Peyer's patch (tissue), 4 donors: ENCODE results near the gene SLC8A2. TPM values are rescaled to one million over a fixed set of nuclear protein-coding genes. Genes with fewer than 3 reads are reported as not detected.

Experiments
- DNase-seq, 3 donors: peaks; one replicate each; pipeline ENCODE4 v3.0.0-alpha.2; 2017 to 2019
- H3K27ac ChIP-seq, 4 donors: fragments of 200-600 bp; sonication (generic); one replicate each; pipeline ENCODE4 v1.5.1; 2016 to 2019
- H3K27me3 ChIP-seq, 2 donors: fragments of 200-600 bp; sonication (generic); one replicate each; pipeline ENCODE4 v1.5.1; 2019
- H3K36me3 ChIP-seq, 3 donors: fragments of 200-600 bp; sonication (generic); one replicate each; pipeline ENCODE4 v1.5.1; 2016 to 2019
- H3K4me1 ChIP-seq, 4 donors: fragments of 200-600 bp; sonication (generic); one replicate each; pipeline ENCODE4 v1.5.1; 2016 to 2019
- H3K4me3 ChIP-seq, 4 donors: fragments of 200-600 bp; sonication (generic); 1 replicate in 3 of 4; 2 replicates in 1 of 4; pipeline ENCODE4 v1.5.1; 2016 to 2019; ENCODE audit warnings: mild to moderate bottlenecking in 1 of 4
- H3K9me3 ChIP-seq, 4 donors: fragments of 200-600 bp; sonication (generic); one replicate each; pipeline ENCODE4 v1.5.1; 2016 to 2019; ENCODE audit warnings: mild to moderate bottlenecking in 1 of 4
- POLR2A ChIP-seq, 2 donors: fragments of 450-650 bp; IDR thresholded peaks; one replicate each; pipeline ENCODE4 v1.5.1; 2017; ENCODE audit warnings: antibody characterized with exemption in 2 of 2, mild to moderate bottlenecking in 2 of 2, moderate library complexity in 2 of 2
- total RNA-seq, 4 donors: library from RNA; depleted of rRNA; stranded (reverse); fragments of >200 nt; gene quantifications; one replicate each; pipeline ENCODE4 v1.1.0, GENCODE V29; 2016
- TF ChIP-seq, protein P1 (sequence below), 6 experiments: fragments of 450-650 bp in 4 of 6; fragments of 200-600 bp in 2 of 6; sonication (generic) in 1 of 6; IDR thresholded peaks; one replicate each; pipeline ENCODE4 v1.5.1; 2017 to 2019; ENCODE audit warnings: antibody characterized with exemption in 6 of 6, mild to moderate bottlenecking in 3 of 6, moderate library complexity in 1 of 6

The SLC8A2 gene
- total RNA-seq, 4 donors from 2014 or later: 0.53 to 0.85 TPM; not detected in 2

DNA sequence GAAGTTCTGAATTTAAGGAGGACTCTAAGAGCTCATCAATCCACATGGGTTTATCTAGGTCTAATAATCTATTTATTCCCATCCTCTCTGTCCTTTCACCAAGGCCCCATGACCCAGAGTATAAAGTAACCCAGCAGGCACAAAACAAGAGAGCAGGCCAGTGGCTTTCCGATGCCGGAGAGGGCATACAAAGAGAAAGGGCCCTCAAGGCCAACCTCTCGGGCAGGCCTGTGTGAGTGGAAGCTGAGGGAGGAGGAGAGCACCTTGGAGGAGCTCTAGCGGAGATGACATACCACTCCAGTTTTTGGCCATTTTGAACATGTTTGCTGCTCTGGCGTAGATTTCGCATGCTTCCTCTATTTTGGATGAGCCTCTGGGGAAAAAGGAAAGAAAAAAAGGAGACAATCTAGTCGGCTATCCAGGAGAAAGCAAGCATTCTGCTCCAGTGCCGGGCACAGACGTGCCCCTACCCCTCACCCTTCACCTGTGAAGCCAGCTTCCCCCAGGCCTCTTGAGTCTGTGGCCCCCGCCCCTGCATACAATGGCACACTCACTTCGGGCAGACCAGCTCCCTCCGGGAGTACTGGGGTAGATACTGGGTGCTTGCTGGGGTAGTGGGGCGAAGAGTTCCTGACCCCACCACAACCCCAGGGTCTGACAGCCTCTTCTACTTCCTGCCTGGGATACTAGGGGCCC is 31.6 kb upstream of the SLC8A2 start:
- H3K36me3 ChIP-seq: peaks cover 0 to 73% (median 0%) of the 10 kb centered on the region in 3 donors
- TF ChIP-seq, protein P1, sequence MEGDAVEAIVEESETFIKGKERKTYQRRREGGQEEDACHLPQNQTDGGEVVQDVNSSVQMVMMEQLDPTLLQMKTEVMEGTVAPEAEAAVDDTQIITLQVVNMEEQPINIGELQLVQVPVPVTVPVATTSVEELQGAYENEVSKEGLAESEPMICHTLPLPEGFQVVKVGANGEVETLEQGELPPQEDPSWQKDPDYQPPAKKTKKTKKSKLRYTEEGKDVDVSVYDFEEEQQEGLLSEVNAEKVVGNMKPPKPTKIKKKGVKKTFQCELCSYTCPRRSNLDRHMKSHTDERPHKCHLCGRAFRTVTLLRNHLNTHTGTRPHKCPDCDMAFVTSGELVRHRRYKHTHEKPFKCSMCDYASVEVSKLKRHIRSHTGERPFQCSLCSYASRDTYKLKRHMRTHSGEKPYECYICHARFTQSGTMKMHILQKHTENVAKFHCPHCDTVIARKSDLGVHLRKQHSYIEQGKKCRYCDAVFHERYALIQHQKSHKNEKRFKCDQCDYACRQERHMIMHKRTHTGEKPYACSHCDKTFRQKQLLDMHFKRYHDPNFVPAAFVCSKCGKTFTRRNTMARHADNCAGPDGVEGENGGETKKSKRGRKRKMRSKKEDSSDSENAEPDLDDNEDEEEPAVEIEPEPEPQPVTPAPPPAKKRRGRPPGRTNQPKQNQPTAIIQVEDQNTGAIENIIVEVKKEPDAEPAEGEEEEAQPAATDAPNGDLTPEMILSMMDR (IDR thresholded peaks at IDR 0.05): no peak

GRCh38 chr19:47499863-47500830 is 28.5 kb upstream of the SLC8A2 start:
- Histone ChIP-seq H3K36me3 (peaks cover 0 to 89% (median 0%) of the 10 kb centered on the region in 3 donors), H3K4me1 (no peaks in the 10 kb centered on the region), H3K27ac (no peak overlapping the region), H3K27me3 (no peaks in the 10 kb centered on the region), H3K4me3 (no peak overlapping the region), H3K9me3 (no peaks in the 10 kb centered on the region)
- no peak for TF ChIP-seq POLR2A (IDR thresholded peaks at IDR 0.05)
- TF ChIP-seq, protein P1 (IDR thresholded peaks at IDR 0.05): no peak
- no peak for DNase-seq

More for the DNA sequence above, 31.6 kb upstream of the SLC8A2 start:
- Histone ChIP-seq H3K9me3 (no peaks in the 10 kb centered on the region), H3K27me3 (no peaks in the 10 kb centered on the region), H3K27ac (no peak overlapping the region), H3K4me3 (no peak overlapping the region), H3K4me1 (peaks cover 0 to 16% (median 0%) of the 10 kb centered on the region in 4 donors)
- peak in 1 of 3 donors; percentile 20 for DNase-seq

- Histone ChIP-seq H3K4me1 (no peaks in the 10 kb centered on the region), H3K36me3 (peaks cover 0 to 92% (median 0%) of the 10 kb centered on the region in 3 donors), H3K4me3 (no peak overlapping the region), H3K9me3 (no peaks in the 10 kb centered on the region), H3K27ac (no peak overlapping the region), H3K27me3 (no peaks in the 10 kb centered on the region)
- TF ChIP-seq, protein P1 (IDR thresholded peaks at IDR 0.05): no peak
- no peak for TF ChIP-seq POLR2A (IDR thresholded peaks at IDR 0.05)
- DNase-seq: no peak
Measured at GRCh38 chr19:47499371-47499770, 27.7 kb upstream of the SLC8A2 start.

DNA sequence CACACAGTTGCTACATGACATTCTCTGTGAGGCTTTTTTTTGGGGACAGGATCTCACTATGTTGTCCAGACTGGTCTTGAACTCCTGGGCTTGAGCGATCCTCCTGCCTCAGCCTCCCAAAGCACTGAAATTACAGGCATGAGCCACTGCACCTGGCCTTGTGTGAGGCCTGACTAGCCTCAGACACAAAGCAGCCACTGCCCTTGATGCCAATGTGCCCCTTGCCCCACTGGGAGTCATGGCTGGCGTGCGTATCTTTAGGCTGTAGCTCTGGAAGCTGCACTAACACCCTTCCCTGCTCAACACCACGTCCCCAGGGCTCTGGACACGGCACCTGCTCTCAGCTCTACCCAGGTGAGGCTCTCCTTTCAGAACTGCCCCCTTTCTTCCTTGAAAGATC is 26.9 kb upstream of the SLC8A2 start:
- no peak overlapping the region for H3K27ac ChIP-seq
- no peaks in the 10 kb centered on the region for H3K9me3 ChIP-seq
- no peak overlapping the region for H3K4me3 ChIP-seq
- no peaks in the 10 kb centered on the region for H3K27me3 ChIP-seq
- DNase-seq: no peak
- no peaks in the 10 kb centered on the region for H3K4me1 ChIP-seq
- peaks cover 0 to 92% (median 0%) of the 10 kb centered on the region in 3 donors for H3K36me3 ChIP-seq
- TF ChIP-seq, protein P1 (IDR thresholded peaks at IDR 0.05): no peak
- no peak for TF ChIP-seq POLR2A (IDR thresholded peaks at IDR 0.05)

GRCh38 chr19:47497821-47498520 is 26.3 kb upstream of the SLC8A2 start:
- Histone ChIP-seq H3K36me3 (peaks cover 0 to 92% (median 0%) of the 10 kb centered on the region in 3 donors), H3K9me3 (no peaks in the 10 kb centered on the region), H3K4me3 (no peak overlapping the region), H3K27me3 (no peaks in the 10 kb centered on the region), H3K4me1 (no peaks in the 10 kb centered on the region), H3K27ac (no peak overlapping the region)
- DNase-seq: no peak
- TF ChIP-seq, protein P1 (IDR thresholded peaks at IDR 0.05): no peak
- TF ChIP-seq POLR2A (IDR thresholded peaks at IDR 0.05): no peak
